ENCODE measurements around the gene UBAC1.
A peak's percentile ranks its signal among the peaks of the same experiment; 100 is the strongest.

UBAC1 gene

DNA sequence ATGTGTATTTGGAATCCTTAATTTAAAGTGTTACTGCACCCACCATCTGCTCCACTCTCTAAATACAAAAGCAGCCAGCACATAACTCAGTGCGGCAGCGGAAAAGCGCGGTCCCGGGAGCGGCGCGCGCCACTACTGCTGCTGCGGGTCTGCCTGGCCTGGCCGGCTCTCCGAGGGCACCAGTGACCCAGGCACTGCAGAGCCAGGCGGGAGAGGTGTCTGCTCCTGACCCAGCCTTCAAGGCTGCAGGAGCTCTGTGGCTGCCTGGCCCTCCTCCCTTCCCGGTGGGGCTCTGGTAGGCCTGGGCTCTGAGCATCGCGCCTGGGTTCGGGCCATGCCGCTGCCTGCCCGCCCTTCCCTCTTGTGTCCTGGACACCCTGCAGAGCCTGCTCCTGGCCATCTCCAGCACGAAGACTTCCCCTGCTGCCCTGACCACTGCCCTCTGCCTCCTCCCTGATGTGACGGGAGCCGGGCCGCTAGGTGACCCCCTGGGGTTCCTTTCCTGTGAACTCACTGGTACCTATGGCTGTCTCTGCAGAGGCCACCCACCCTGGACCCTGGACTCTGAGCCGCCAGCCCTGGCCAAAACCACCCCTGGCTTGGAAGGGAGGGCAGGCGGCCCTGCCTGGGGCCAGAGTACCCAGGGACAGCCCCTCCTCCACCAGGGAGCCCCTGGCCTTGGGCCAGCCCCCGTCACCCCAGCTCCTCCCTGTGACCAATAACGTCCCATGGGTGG is 32.8 kb upstream of the UBAC1 start:
- no peak for DNase-seq (ENCODE audit: extremely low read depth in 1 of 2, low read depth in 1 of 2)

DNA sequence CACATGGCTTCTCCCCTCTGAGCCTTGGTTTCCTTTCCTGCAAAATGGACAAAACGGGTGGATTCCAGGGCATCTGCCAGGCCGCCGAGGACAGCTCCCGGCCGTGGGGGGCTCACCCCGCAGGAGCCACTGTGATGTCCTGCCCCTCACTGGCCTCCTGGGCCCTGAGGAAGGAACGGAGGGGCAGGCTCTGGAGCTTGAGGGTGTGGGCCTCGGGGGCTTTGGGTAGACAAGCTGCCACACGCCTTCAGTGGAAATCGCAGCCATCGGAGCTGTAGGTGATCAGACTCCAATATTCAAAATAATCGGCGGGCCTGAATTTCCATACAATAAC is 32.2 kb upstream of the UBAC1 start:
- no peak for DNase-seq (ENCODE audit: extremely low read depth in 1 of 2, low read depth in 1 of 2)

GRCh38 chr9:135992486-135993408 is 31.6 kb upstream of the UBAC1 start:
- DNase-seq (ENCODE audit: extremely low read depth in 1 of 2, low read depth in 1 of 2), result peak in 1 of 2 donors; percentile 17

GRCh38 chr9:135991771-135992170 is 30.6 kb upstream of the UBAC1 start:
- DNase-seq (ENCODE audit: extremely low read depth in 1 of 2, low read depth in 1 of 2), result no peak

DNA sequence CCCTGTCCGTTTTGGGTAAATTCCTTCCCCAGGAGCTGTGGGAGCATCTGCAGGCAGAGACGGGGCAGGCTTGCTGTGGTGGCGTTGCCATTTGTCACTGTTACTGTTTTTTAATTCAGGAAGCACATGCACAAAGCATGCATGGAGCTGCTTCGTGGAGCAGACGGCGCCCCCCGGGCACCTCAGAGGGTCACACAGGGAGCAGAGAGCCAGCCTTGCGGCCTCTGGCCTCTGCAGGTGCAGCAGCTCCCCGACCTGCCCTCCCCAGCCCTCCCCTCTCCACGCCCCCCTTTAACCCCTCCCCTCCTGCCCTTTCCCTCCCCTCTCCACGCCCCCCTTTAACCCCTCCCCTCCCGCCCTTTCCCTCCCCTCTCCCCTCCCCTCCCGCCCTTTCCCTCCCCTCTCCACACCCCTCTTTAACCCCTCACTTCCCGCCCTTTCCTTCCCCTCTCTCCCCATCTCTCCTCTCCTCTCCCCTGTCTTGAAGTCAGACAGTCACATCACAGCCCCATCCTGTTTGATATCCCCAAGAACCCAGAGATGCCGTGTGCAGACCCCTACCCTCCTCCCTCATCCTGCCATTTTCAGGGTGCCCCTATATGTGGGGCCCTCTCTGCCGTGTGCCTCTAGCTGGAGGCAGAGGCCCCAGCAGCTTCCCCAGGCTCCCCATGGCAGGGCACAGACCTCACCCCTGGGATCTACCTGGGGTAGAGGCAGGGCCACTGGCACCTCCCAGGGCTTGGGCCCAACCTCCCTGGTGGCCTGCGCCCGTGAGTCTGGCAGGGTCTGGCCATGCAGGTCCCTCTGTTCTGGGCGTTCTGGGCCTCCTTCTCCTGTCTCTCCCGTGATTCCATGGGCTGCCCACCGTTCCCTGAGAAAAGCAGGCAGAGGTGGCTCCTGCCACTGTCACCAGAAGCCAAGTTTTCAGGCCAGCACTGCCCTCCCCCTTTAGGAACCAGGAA is 29.6 kb upstream of the UBAC1 start:
- DNase-seq (ENCODE audit: extremely low read depth in 1 of 2, low read depth in 1 of 2), result peak in 1 of 2 donors; percentile 27

DNA sequence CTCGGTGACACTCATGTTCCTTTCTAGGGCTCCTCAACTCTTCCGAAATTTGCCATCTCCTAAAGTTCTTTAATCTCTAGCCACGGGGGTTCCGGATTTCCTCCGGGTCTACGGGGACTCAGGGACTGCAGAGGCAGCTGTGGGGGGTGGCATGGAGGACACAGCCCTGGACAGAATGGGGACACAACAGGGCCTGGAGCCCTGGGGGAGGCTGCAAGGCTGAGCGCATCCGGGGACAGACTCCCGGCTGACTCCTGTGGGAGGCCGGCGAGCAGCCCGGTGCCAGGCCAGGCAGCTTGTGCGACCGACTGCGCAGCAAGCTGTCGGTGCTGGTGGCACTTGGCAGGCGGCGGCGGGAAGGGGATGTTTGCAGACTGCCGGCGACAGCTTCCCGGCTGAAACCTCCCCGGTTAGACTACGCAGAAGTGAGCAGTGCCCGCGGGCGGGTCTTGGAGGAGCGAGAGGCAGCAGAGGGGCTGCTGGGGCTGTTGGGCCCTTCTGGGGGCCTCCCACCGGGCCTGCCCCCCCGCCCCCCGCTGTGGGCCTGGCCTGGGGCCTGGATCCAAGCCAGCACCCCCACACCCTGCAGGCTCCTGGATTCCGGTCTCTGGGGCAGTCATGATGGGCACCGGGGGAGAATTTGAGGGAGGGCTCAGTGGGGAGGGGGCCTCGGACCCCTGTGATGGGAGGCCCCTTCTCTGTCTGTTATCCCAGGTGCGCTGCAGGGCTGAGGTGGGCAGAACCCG is 28.7 kb upstream of the UBAC1 start:
- DNase-seq (ENCODE audit: extremely low read depth in 1 of 2, low read depth in 1 of 2), result no peak

DNA sequence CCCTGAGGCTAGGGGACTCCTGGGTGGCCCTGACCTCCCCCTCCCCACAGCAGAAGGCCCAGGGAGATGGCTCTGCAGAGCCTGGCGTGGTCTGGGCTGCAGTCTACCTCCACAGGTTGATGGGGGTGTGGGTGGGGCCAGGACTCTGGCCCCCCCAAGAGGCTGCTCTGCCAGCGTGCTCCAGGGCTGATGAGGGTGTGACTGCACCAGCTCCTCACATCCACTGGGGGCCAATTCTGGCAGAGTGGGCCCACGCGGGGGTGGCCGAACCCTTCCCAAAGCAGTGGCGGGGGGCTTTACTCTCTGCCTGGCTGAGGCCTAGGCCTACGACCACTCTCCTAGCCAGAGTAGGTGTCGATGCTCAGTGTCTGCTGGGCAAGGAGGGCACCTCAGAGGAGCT is 28.0 kb upstream of the UBAC1 start:
- DNase-seq (ENCODE audit: extremely low read depth in 1 of 2, low read depth in 1 of 2), result no peak

DNA sequence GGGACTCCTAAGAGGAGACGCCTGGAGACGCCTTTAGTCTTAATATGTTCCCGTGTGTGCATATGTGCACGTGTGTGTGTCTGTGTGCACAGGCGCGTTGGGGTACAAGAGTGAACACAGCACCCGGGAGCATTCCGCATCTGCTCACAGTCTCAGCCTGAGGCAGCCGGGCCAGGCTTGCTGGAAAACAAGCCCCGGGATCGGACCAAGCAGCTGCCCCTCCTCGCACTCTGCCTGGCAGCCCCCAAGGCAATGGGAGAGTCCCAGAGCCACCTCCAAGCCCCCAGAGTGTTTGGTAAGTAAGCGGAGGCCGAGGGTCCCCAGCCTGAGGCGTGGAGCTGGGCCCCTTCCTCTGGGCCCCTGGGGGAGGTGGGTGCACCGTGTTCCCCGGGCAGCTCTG is 27.3 kb upstream of the UBAC1 start:
- no peak for DNase-seq (ENCODE audit: extremely low read depth in 1 of 2, low read depth in 1 of 2)

- no peak for DNase-seq (ENCODE audit: extremely low read depth in 1 of 2, low read depth in 1 of 2)
Measured at GRCh38 chr9:135987838-135988404, 26.7 kb upstream of the UBAC1 start.

- DNase-seq (ENCODE audit: extremely low read depth in 1 of 2, low read depth in 1 of 2), result no peak
Measured at GRCh38 chr9:135986605-135987004, 25.4 kb upstream of the UBAC1 start.

- DNase-seq (ENCODE audit: extremely low read depth in 1 of 2, low read depth in 1 of 2), result no peak
Measured at GRCh38 chr9:135985889-135986288, 24.7 kb upstream of the UBAC1 start.

- DNase-seq (ENCODE audit: extremely low read depth in 1 of 2, low read depth in 1 of 2), result no peak
Measured at GRCh38 chr9:135985459-135985774, 24.2 kb upstream of the UBAC1 start.

GRCh38 chr9:135984072-135984710 is 23.0 kb upstream of the UBAC1 start:
- no peak for DNase-seq (ENCODE audit: extremely low read depth in 1 of 2, low read depth in 1 of 2)

DNA sequence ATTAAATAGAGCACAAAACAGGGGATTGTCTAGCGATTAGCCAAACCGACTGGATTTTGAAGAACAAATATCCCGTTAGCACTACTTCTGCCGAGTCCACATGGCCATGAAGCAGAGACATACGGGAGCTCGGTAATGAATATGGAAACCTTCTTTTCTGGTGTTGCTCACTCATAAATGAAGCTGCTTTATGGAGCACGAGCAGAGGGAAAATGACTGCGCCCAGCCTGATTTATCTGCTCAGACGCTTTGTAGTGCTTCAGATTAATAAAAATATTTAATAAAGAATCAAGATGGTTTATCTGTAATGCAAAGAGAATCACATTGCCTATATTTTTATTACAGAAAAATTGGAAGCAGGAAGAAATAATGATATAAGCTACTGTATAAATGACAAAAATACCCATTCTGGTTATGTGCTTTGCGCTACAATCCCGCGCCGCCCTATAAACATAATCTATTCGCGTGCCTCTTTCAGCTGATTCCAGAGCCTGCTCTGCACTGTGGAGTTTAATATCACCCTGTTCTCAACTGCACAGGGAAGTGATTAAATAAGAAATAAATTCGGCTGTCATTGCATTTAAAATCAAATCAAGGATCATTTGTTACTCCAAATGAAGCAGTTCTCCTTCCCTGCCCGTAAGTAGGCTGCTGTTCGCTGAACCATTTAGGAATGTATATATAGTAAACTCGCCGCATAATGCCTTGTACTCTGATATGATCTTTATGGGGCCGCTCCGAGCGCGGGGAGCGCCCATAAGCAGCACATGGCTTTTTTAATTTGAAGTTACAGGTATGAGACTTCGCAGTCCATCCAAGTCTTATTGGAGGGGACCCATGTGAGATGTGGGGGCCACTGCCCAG is 22.3 kb upstream of the UBAC1 start:
- DNase-seq (ENCODE audit: extremely low read depth in 1 of 2, low read depth in 1 of 2), result no peak

- no peak for DNase-seq (ENCODE audit: extremely low read depth in 1 of 2, low read depth in 1 of 2)
Measured at GRCh38 chr9:135982499-135983207, 21.5 kb upstream of the UBAC1 start.

GRCh38 chr9:135980926-135981630 is 19.9 kb upstream of the UBAC1 start:
- no peak for DNase-seq (ENCODE audit: extremely low read depth in 1 of 2, low read depth in 1 of 2)

DNA sequence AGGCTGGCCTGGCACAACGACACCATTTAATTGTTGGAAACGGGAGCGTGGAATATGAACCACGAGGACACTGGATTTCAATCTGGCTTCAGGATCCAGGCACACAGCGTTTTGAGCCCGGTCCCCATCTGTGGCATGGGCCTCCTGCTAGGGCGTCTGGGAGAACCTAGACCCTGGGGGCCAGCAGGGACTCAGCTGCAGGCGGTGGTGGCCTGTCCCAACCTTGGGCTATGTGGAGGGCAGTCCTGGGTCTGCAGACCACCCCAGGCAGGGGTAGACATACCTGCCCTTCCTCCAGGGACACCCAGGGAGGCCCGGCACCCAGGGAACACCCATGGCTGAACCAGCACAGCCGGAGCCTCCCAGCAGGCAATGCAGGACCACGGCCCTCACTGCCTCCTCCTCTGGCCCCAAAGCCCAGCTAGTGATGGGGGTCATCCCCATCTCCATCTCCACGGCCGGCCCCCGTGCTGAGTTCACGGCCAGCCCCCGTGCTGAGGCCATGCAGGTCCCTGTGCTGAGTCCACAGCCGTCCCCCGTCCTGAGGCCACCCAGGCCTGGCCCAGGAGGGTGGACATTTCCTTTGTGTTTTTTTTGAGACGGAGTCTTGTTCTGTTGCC is 18.5 kb upstream of the UBAC1 start:
- no peak for DNase-seq (ENCODE audit: extremely low read depth in 1 of 2, low read depth in 1 of 2)
